CD4-positive, CD25-positive, alpha-beta regulatory T cell (primary cell): ENCODE measurements around the gene OBI1. TPM values are rescaled to one million over a fixed set of nuclear protein-coding genes. Genes with fewer than 3 reads are reported as not detected.

Source experiments
- ATAC-seq, 2 donors: fragments of 150-1000 bp; cut with Tn5 transposase; one replicate each; pipeline ENCODE4 v1.10.0; 2021; ENCODE audit warnings: low read depth in 2 of 2, moderate number of reproducible peaks in 2 of 2, moderate library complexity in 1 of 2
- DNase-seq, 3 donors: peaks; one replicate each; pipeline versions ENCODE4 v3.0.0 to v3.0.0-alpha.2; 2012 to 2022; ENCODE audit warnings: mixed read lengths in 1 of 3
- H3K27ac ChIP-seq: one replicate; pipeline ENCODE4 v1.7.0; 2013; ENCODE audit warnings: mild to moderate bottlenecking, low read length; ENCODE audit not compliant: insufficient read depth, poor library complexity, severe bottlenecking
- H3K27me3 ChIP-seq: one replicate; pipeline ENCODE4 v1.7.0; 2013; ENCODE audit warnings: low read length; ENCODE audit not compliant: control insufficient read depth, insufficient read depth
- H3K36me3 ChIP-seq: one replicate; pipeline ENCODE4 v1.7.0; 2013; ENCODE audit warnings: mild to moderate bottlenecking, low read length, moderate library complexity; ENCODE audit not compliant: control insufficient read depth, insufficient read depth
- H3K4me1 ChIP-seq: 2 replicates; pipeline ENCODE4 v1.7.0; 2013; ENCODE audit warnings: mild to moderate bottlenecking, low read length; ENCODE audit not compliant: insufficient read depth, control insufficient read depth, poor library complexity, severe bottlenecking
- H3K4me3 ChIP-seq: one replicate; pipeline ENCODE4 v1.7.0; 2013; ENCODE audit warnings: low read depth, mild to moderate bottlenecking, low read length, moderate library complexity
- H3K9me3 ChIP-seq, 2 experiments: 1 replicate in 1 of 2; 2 replicates in 1 of 2; pipeline ENCODE4 v1.7.0; 2013; ENCODE audit warnings: low read length in 2 of 2, mild to moderate bottlenecking in 1 of 2, moderate library complexity in 1 of 2; ENCODE audit not compliant: control insufficient read depth in 2 of 2
- H3K27ac Mint-ChIP-seq, 3 donors: one replicate each; pipeline ENCODE4 v1.8.0; 2020 to 2022; ENCODE audit warnings: mild to moderate bottlenecking in 3 of 3, mixed read lengths in 3 of 3, moderate library complexity in 2 of 3
- H3K27me3 Mint-ChIP-seq: one replicate; pipeline ENCODE4 v1.8.0; 2022; ENCODE audit warnings: mild to moderate bottlenecking, mixed read lengths
- H3K36me3 Mint-ChIP-seq: one replicate; pipeline ENCODE4 v1.8.0; 2020; ENCODE audit warnings: mixed read lengths
- H3K4me1 Mint-ChIP-seq, 4 donors: one replicate each; pipeline ENCODE4 v1.8.0; 2020 to 2022; ENCODE audit warnings: mixed read lengths in 4 of 4, mild to moderate bottlenecking in 1 of 4
- H3K4me3 Mint-ChIP-seq, 4 donors: one replicate each; pipeline ENCODE4 v1.8.0; 2020 to 2022; ENCODE audit warnings: mild to moderate bottlenecking in 4 of 4, mixed read lengths in 4 of 4, moderate library complexity in 3 of 4
- H3K9me3 Mint-ChIP-seq, 7 donors: one replicate each; pipeline ENCODE4 v1.8.0; 2020 to 2022; ENCODE audit warnings: mixed read lengths in 7 of 7, mild to moderate bottlenecking in 3 of 7, moderate library complexity in 2 of 7
- polyA plus RNA-seq, 4 donors: library from polyadenylated mRNA; unstranded; fragments of 300-500 nt; fragmentation: Illumina TruSeq; gene quantifications; one replicate each; pipeline ENCODE4 v1.2.3, GENCODE V29; 2021
- total RNA-seq: library from RNA; stranded (reverse); gene quantifications from one replicate; pipeline ENCODE4 v1.2.3, GENCODE V29; 2022

Gene OBI1
- total and polyA plus RNA-seq, 5 donors from 2014 or later: 5.4 to 14.3 (median 11.1) TPM

DNA sequence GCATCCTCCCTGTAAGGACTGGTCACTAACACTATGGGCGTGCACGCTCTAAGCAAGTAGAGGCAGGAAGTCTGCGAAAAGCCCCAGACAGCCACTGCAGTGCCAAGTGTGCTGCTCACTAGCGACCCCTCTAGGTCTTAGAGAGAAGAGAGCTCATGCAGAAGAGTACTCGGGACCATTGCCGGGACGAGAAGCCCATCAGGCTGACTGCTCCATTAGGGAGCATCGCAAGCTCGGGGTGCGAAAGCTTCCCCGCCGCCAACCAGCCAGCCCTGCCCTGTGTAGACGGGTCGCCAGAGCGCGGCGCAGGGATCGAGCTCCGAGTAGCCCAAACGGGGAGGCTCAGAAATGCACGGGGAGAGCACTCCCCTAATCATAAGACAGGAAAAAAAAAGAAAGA is 72.2 kb downstream of the OBI1 start:
- no peak overlapping the region for H3K27ac ChIP-seq
- H3K4me3 ChIP-seq: no peak overlapping the region
- H3K4me1 Mint-ChIP-seq: peaks cover 0 to 11% (median 0%) of the 10 kb centered on the region in 4 donors
- no peak overlapping the region for H3K27ac Mint-ChIP-seq
- peaks cover 79% of the 10 kb centered on the region for H3K27me3 Mint-ChIP-seq
- no peaks in the 10 kb centered on the region for H3K36me3 Mint-ChIP-seq
- H3K27me3 ChIP-seq: peaks cover 61% of the 10 kb centered on the region
- peak in 1 of 3 donors; percentile 39 for DNase-seq
- peak overlapping the region in 1 of 4 donors; percentile 7 for H3K4me3 Mint-ChIP-seq
- H3K9me3 Mint-ChIP-seq: peaks cover 3 to 25% (median 6%) of the 10 kb centered on the region in 7 donors
- no peak for ATAC-seq
- no peaks in the 10 kb centered on the region for H3K36me3 ChIP-seq
- H3K9me3 ChIP-seq: peaks cover 4 to 7% of the 10 kb centered on the region in 2 experiments
- no peaks in the 10 kb centered on the region for H3K4me1 ChIP-seq

DNA sequence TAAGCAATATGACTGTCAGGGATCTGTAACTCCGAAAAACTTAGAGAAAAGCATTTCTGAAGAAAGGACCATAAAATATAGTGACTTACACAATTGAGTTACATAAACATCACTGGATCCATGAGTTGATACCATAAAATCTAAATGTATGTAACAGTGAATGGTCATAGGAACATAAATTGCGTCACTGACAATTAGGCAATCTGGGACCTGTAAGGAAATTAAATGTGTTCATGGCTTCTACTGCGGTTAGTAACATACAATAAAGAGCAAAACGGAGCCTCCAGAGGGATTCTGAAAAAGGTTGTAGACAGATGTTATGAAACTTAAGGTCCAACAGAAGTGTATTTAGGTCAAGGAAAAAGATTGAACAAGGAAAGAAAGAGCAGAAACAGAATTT is 82.7 kb downstream of the OBI1 start:
- Mint-ChIP-seq H3K36me3 (no peaks in the 10 kb centered on the region), H3K9me3 (peaks cover 0 to 3% (median 0%) of the 10 kb centered on the region in 7 donors), H3K27ac (no peak overlapping the region), H3K4me1 (no peaks in the 10 kb centered on the region), H3K4me3 (no peak overlapping the region), H3K27me3 (peaks cover 34% of the 10 kb centered on the region)
- peaks cover 12% of the 10 kb centered on the region for H3K27me3 ChIP-seq
- no peak overlapping the region for H3K27ac ChIP-seq
- no peaks in the 10 kb centered on the region for H3K9me3 ChIP-seq
- ATAC-seq (no peak), DNase-seq (no peak)
- H3K36me3 ChIP-seq: no peaks in the 10 kb centered on the region
- no peak overlapping the region for H3K4me3 ChIP-seq
- no peaks in the 10 kb centered on the region for H3K4me1 ChIP-seq

DNA sequence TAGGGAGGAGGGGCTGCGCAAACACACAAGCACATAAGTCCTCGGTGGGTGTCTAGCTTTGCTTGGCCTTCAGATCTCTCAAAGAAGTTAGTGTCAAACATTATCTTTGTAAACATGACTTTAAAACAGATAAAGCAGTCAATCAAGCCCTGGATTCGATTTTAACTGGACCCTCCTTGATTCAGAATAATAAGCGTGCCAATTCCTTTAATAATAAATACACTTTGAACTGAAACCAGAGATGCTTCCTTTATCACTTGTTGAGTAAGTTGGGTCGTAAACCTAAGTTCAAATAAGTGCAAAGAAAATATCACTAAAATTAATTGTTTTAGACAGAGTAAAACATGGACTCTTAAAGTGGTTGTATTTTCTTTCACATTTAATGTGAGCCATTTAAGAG is 86.5 kb downstream of the OBI1 start:
- Histone ChIP-seq H3K36me3 (no peaks in the 10 kb centered on the region), H3K4me3 (no peak overlapping the region), H3K4me1 (no peaks in the 10 kb centered on the region), H3K27me3 (peaks cover 4% of the 10 kb centered on the region), H3K9me3 (no peaks in the 10 kb centered on the region), H3K27ac (no peak overlapping the region)
- DNase-seq (no peak), ATAC-seq (no peak)
- no peak overlapping the region for H3K27ac Mint-ChIP-seq
- no peaks in the 10 kb centered on the region for H3K4me1 Mint-ChIP-seq
- no peaks in the 10 kb centered on the region for H3K36me3 Mint-ChIP-seq
- peaks cover 0 to 3% (median 0%) of the 10 kb centered on the region in 7 donors for H3K9me3 Mint-ChIP-seq
- H3K4me3 Mint-ChIP-seq: no peak overlapping the region
- peaks cover 6% of the 10 kb centered on the region for H3K27me3 Mint-ChIP-seq

DNA sequence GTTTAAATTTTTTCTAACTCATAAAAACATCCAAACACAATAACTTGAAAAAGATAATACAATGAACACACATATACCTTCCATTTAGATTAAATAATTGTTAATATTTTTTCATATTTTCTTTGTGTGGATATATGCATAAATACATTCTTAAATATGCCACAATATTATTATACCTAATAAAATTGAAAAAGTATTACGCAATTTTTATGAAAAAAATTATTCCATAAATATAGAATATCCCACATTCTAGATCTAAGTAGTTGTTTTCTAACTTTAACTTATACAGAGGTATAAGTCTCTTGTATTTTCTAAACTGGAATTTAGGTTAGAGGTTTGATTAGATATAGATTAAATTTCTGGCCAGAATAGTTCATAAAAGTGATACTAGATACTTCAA is 89.9 kb downstream of the OBI1 start:
- Mint-ChIP-seq H3K27me3 (no peaks in the 10 kb centered on the region), H3K9me3 (no peaks in the 10 kb centered on the region), H3K36me3 (no peaks in the 10 kb centered on the region), H3K27ac (no peak overlapping the region), H3K4me3 (no peak overlapping the region), H3K4me1 (no peaks in the 10 kb centered on the region)
- DNase-seq: no peak
- Histone ChIP-seq H3K36me3 (no peaks in the 10 kb centered on the region), H3K4me1 (no peaks in the 10 kb centered on the region), H3K4me3 (no peak overlapping the region), H3K27ac (no peak overlapping the region), H3K9me3 (no peaks in the 10 kb centered on the region), H3K27me3 (peaks cover 4% of the 10 kb centered on the region)
- ATAC-seq: no peak

DNA sequence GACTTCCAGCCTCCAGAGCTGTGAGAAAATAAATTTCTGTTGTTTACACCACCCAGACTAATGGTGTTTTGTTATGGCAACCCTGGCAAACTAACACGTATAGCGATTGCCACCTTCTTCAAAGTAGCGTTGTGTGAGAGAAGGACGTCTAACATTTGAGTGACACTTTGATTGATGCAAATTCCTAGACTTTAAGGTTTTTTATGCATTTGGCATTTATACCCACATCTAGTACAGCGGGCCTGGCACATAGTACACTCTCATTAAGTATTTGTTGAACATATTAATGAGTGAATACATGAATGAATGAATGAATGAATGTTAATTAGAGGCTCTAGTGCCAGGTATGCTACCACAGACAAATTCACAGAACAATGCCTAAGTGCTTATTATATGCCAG is 92.3 kb downstream of the OBI1 start:
- H3K4me1 ChIP-seq: no peaks in the 10 kb centered on the region
- H3K36me3 ChIP-seq: no peaks in the 10 kb centered on the region
- H3K27ac Mint-ChIP-seq: no peak overlapping the region
- H3K36me3 Mint-ChIP-seq: no peaks in the 10 kb centered on the region
- no peaks in the 10 kb centered on the region for H3K9me3 Mint-ChIP-seq
- H3K4me3 ChIP-seq: no peak overlapping the region
- H3K27me3 ChIP-seq: peaks cover 4% of the 10 kb centered on the region
- H3K9me3 ChIP-seq: no peaks in the 10 kb centered on the region
- H3K27ac ChIP-seq: no peak overlapping the region
- H3K27me3 Mint-ChIP-seq: no peaks in the 10 kb centered on the region
- no peak for ATAC-seq
- H3K4me3 Mint-ChIP-seq: no peak overlapping the region
- H3K4me1 Mint-ChIP-seq: no peaks in the 10 kb centered on the region
- no peak for DNase-seq

Other genes starting within 250 kb of the OBI1 start
- 0.22 TPM for gene POU4F1, start 55.6 kb downstream of the OBI1 start, total RNA-seq
- gene POU4F1, start 55.6 kb downstream of the OBI1 start, polyA plus RNA-seq: not detected